Endothelial cell of umbilical vein (primary cell): Measurements from ENCODE around the gene RPL18A.

Source experiments
- CTCF ChIP-seq, 2 donors: IDR thresholded peaks; 1 replicate in 1 of 2; 2 replicates in 1 of 2; pipeline ENCODE4 v1.5.1; 2011; ENCODE audit warnings: low read length in 2 of 2, mild to moderate bottlenecking in 2 of 2, moderate library complexity in 2 of 2, control low read depth in 1 of 2, inconsistent platforms in 1 of 2, low read depth in 1 of 2; ENCODE audit not compliant: insufficient read depth in 1 of 2; ENCODE audit errors: extremely low read depth in 1 of 2
- EZH2 ChIP-seq: IDR thresholded peaks from 2 replicates; pipeline ENCODE4 v1.6.1; 2012; ENCODE audit warnings: borderline replicate concordance, low read depth, mild to moderate bottlenecking, moderate library complexity, low read length, inconsistent platforms; ENCODE audit not compliant: severe bottlenecking
- GATA2 ChIP-seq: IDR thresholded peaks from 2 replicates; pipeline ENCODE4 v1.7.0; 2011; ENCODE audit warnings: low read depth, mild to moderate bottlenecking, moderate library complexity, mixed read lengths, low read length; ENCODE audit not compliant: insufficient read length, insufficient read depth
- JUN ChIP-seq: IDR thresholded peaks from 2 replicates; pipeline ENCODE4 v1.6.1; 2011; ENCODE audit warnings: borderline replicate concordance, low read depth; ENCODE audit not compliant: insufficient read length, insufficient read depth
- MYC ChIP-seq: IDR thresholded peaks from one replicate; pipeline ENCODE4 v1.6.1; 2011; ENCODE audit warnings: mild to moderate bottlenecking, low read depth, low read length
- POLR2A ChIP-seq: IDR thresholded peaks from 2 replicates; pipeline ENCODE4 v1.6.1; 2012; ENCODE audit warnings: low read depth, mild to moderate bottlenecking, control low read depth, low read length
- POLR2AphosphoS5 ChIP-seq: IDR thresholded peaks from 2 replicates; pipeline ENCODE4 v1.6.1; 2012; ENCODE audit warnings: low read depth, mild to moderate bottlenecking, control low read depth, low read length, moderate library complexity; ENCODE audit not compliant: insufficient read depth

DNA sequence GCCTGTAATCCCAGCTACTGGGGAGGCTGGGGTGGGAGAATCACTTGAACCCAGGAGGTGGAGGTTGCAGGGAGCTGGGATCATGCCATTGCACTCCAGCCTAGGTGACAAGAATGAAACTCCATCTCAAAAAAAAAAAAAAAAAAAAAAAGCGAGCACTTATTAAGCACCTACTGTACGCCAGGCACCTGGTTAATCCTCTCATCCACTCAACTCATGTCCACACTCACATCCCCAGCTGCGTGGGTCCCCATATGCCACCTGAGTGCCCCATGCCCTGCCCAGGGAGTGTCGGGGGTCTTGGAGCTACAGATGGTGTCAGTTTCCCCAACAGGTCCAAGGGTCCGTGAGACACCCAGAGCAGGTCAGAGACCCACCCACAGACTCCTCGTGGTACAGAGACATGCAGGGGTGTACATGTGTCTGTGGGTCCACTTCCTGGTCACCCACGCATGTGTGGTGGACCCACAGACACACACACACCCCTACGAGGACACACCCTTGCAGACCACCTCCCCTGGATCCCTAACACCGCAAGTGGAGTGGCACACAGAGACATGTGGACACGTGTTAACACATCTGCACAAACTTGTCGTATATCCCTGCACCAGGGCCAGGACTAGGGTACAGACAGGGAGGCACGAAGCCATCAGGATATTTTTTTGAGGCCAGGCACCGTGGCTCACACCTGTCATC lies 41.9 kb upstream of the RPL18A start:
- TF ChIP-seq CTCF (IDR thresholded peaks at IDR 0.05; ENCODE audit: extremely low read depth in 1 of 2, insufficient read depth in 1 of 2, low read depth in 1 of 2, low read length in 2 of 2) (no peak), POLR2A (no peak), EZH2 (no peak), JUN (no peak), MYC (no peak), GATA2 (no peak), POLR2AphosphoS5 (no peak)
